Stomach (tissue), 4 donors: ENCODE results near the gene C11orf71.

ENCODE experiments used
- POLR2A ChIP-seq, 4 donors: fragments of 450-650 bp; IDR thresholded peaks; one replicate each; pipeline ENCODE4 v1.6.1; 2016; ENCODE audit warnings: antibody characterized with exemption in 4 of 4, control low read depth in 2 of 4, mild to moderate bottlenecking in 1 of 4, moderate library complexity in 1 of 4
- POLR2AphosphoS5 ChIP-seq, 3 donors: sonication (generic); formaldehyde crosslinking; IDR thresholded peaks; one replicate each; pipeline ENCODE4 v1.6.1; 2016; ENCODE audit warnings: antibody characterized with exemption in 3 of 3
- TF ChIP-seq, protein P1 (sequence below), 7 experiments: fragments of 450-650 bp in 4 of 7; fragments of 200-600 bp in 3 of 7; sonication (generic) in 3 of 7; IDR thresholded peaks; one replicate each; pipeline ENCODE4 v1.5.1; 2016 to 2019; ENCODE audit warnings: antibody characterized with exemption in 7 of 7, control low read depth in 2 of 7, mild to moderate bottlenecking in 1 of 7

GRCh38 chr11:114377612-114378267 lies 22.6 kb downstream of the C11orf71 start:
- TF ChIP-seq POLR2A (IDR thresholded peaks at IDR 0.05) (no peak), POLR2AphosphoS5 (IDR thresholded peaks at IDR 0.05) (no peak)
- TF ChIP-seq, protein P1, sequence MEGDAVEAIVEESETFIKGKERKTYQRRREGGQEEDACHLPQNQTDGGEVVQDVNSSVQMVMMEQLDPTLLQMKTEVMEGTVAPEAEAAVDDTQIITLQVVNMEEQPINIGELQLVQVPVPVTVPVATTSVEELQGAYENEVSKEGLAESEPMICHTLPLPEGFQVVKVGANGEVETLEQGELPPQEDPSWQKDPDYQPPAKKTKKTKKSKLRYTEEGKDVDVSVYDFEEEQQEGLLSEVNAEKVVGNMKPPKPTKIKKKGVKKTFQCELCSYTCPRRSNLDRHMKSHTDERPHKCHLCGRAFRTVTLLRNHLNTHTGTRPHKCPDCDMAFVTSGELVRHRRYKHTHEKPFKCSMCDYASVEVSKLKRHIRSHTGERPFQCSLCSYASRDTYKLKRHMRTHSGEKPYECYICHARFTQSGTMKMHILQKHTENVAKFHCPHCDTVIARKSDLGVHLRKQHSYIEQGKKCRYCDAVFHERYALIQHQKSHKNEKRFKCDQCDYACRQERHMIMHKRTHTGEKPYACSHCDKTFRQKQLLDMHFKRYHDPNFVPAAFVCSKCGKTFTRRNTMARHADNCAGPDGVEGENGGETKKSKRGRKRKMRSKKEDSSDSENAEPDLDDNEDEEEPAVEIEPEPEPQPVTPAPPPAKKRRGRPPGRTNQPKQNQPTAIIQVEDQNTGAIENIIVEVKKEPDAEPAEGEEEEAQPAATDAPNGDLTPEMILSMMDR (IDR thresholded peaks at IDR 0.05): no peak
